Brain microvascular endothelial cell (primary cell): ENCODE measurements around the gene TPPP.

Source experiments
- DNase-seq: peaks from one replicate; pipeline ENCODE4 v3.0.0-alpha.2; 2020
- H3K27ac ChIP-seq: fragments of 250-450 bp; sonication (Bioruptor Pico); 2 replicates; pipeline ENCODE4 v1.5.1; 2020; ENCODE audit warnings: mild to moderate bottlenecking, moderate library complexity
- H3K27me3 ChIP-seq: fragments of 250-450 bp; sonication (Bioruptor Pico); replicated peaks from 2 replicates; pipeline ENCODE4 v1.5.1; 2020; ENCODE audit warnings: mild to moderate bottlenecking
- H3K36me3 ChIP-seq: fragments of 250-450 bp; sonication (Bioruptor Pico); replicated peaks from 2 replicates; pipeline ENCODE4 v1.5.1; 2020; ENCODE audit warnings: mild to moderate bottlenecking
- H3K4me3 ChIP-seq: 2 replicates; pipeline ENCODE4 v1.5.1; 2011; ENCODE audit warnings: low read depth, mild to moderate bottlenecking, control low read depth, low read length, moderate library complexity
- CTCF ChIP-seq: IDR thresholded peaks from 2 replicates; pipeline ENCODE4 v1.5.1; 2011; ENCODE audit warnings: low read depth, mild to moderate bottlenecking, moderate library complexity, low read length, control low read depth, inconsistent platforms; ENCODE audit errors: missing control alignments
- in situ Hi-C: cut with HindIII; loops from 2 replicates; pipeline ENCODE4 v1.10.0; 2017; ENCODE audit warnings: low sequenced_read_pairs, low pct_ligation_motif_present

TPPP gene

GRCh38 chr5:652023-652515 lies 41.1 kb downstream of the TPPP start:
- in situ Hi-C loops, result no loop called here
- no peak for TF ChIP-seq CTCF
- Histone ChIP-seq H3K4me3 (no peak overlapping the region), H3K36me3 (peaks cover 4% of the 10 kb centered on the region), H3K27ac (no peak overlapping the region), H3K27me3 (no peaks in the 10 kb centered on the region)
- DNase-seq, result no peak

- in situ Hi-C loops, result no loop called here
- no peak for DNase-seq
- no peak overlapping the region for H3K27ac ChIP-seq
- H3K4me3 ChIP-seq, result no peak overlapping the region
- no peaks in the 10 kb centered on the region for H3K27me3 ChIP-seq
- TF ChIP-seq CTCF, result no peak
- H3K36me3 ChIP-seq, result peaks cover 7% of the 10 kb centered on the region
These were observed 41.7 kb downstream of the TPPP start for GRCh38 chr5:651296-652022.

- Histone ChIP-seq H3K27me3 (no peaks in the 10 kb centered on the region), H3K4me3 (no peak overlapping the region), H3K27ac (no peak overlapping the region), H3K36me3 (peaks cover 7% of the 10 kb centered on the region)
- no peak for TF ChIP-seq CTCF
- no peak for DNase-seq
- in situ Hi-C loops, result no loop called here
These were observed 45.4 kb downstream of the TPPP start for GRCh38 chr5:647727-648126.

GRCh38 chr5:647311-647710 lies 45.8 kb downstream of the TPPP start:
- H3K4me3 ChIP-seq, result no peak overlapping the region
- H3K36me3 ChIP-seq, result peaks cover 7% of the 10 kb centered on the region
- in situ Hi-C loops, result no loop called here

GRCh38 chr5:646396-647201 lies 46.6 kb downstream of the TPPP start:
- Histone ChIP-seq H3K4me3 (no peak overlapping the region), H3K27me3 (no peaks in the 10 kb centered on the region), H3K27ac (no peak overlapping the region), H3K36me3 (peaks cover 7% of the 10 kb centered on the region)
- TF ChIP-seq CTCF, result no peak
- in situ Hi-C loops, result no loop called here
- no peak for DNase-seq

More at GRCh38 chr5:647311-647710, 45.8 kb downstream of the TPPP start:
- Histone ChIP-seq H3K27me3 (no peaks in the 10 kb centered on the region), H3K27ac (no peak overlapping the region)
- no peak for DNase-seq
- no peak for TF ChIP-seq CTCF
